GM23338 (cell line): ENCODE data around the gene PECR. TPM values are rescaled to one million over a fixed set of nuclear protein-coding genes. Genes with fewer than 3 reads are reported as not detected.

Experiments used
- ATAC-seq: fragments of 200-7000 bp; cut with Tn5 transposase; 3 replicates; pipeline ENCODE4 v1.9.1; 2020
- DNase-seq: peaks from one replicate; pipeline ENCODE4 v3.0.0-alpha.2; 2015; ENCODE audit warnings: low spot score
- H2AFZ ChIP-seq: fragments of 200-600 bp; sonication (generic); 2 replicates; pipeline ENCODE4 v1.8.0; 2016; ENCODE audit warnings: antibody characterized with exemption, mild to moderate bottlenecking, moderate library complexity
- H3F3A ChIP-seq: fragments of 200-600 bp; sonication (generic); replicated peaks from 2 replicates; pipeline ENCODE4 v1.8.0; 2017; ENCODE audit warnings: antibody characterized with exemption, mixed run types, low read depth
- H3K27ac ChIP-seq: fragments of 200-600 bp; sonication (generic); 2 replicates; pipeline ENCODE4 v1.6.1; 2016; ENCODE audit warnings: low read depth
- H3K27me3 ChIP-seq: fragments of 200-600 bp; sonication (generic); 2 replicates; pipeline ENCODE4 v1.8.0; 2016; ENCODE audit warnings: mild to moderate bottlenecking, mixed run types, moderate library complexity; ENCODE audit not compliant: insufficient read depth
- H3K36me3 ChIP-seq: fragments of 200-600 bp; sonication (generic); 2 replicates; pipeline ENCODE4 v1.8.0; 2016; ENCODE audit warnings: mild to moderate bottlenecking; ENCODE audit not compliant: insufficient read depth
- H3K4me1 ChIP-seq: fragments of 200-600 bp; sonication (generic); 2 replicates; pipeline ENCODE4 v1.8.0; 2016; ENCODE audit warnings: mild to moderate bottlenecking, moderate library complexity; ENCODE audit not compliant: insufficient read depth
- H3K4me2 ChIP-seq: fragments of 200-600 bp; sonication (generic); 2 replicates; pipeline ENCODE4 v1.7.1; 2017; ENCODE audit warnings: mixed run types
- H3K4me3 ChIP-seq: fragments of 200-600 bp; sonication (generic); 2 replicates; pipeline ENCODE4 v1.6.1; 2016; ENCODE audit warnings: mixed run types
- H3K79me2 ChIP-seq: fragments of 200-600 bp; sonication (generic); replicated peaks from 2 replicates; pipeline ENCODE4 v1.8.0; 2017; ENCODE audit warnings: mild to moderate bottlenecking; ENCODE audit not compliant: insufficient read depth
- H3K9me2 ChIP-seq: fragments of 200-600 bp; sonication (generic); 2 replicates; pipeline ENCODE4 v1.8.0; 2017; ENCODE audit not compliant: insufficient read depth
- H4K20me1 ChIP-seq: fragments of 200-600 bp; sonication (generic); replicated peaks from 2 replicates; pipeline ENCODE4 v1.8.0; 2017; ENCODE audit warnings: mild to moderate bottlenecking; ENCODE audit not compliant: insufficient read depth
- H3K27ac Mint-ChIP-seq: 2 replicates; pipeline ENCODE4 v1.8.0; 2020; ENCODE audit warnings: inconsistent platforms, mild to moderate bottlenecking, moderate library complexity, mixed read lengths
- H3K27me3 Mint-ChIP-seq: 3 replicates; pipeline ENCODE4 v1.8.0; 2022; ENCODE audit warnings: low read depth, mild to moderate bottlenecking, moderate library complexity, mixed read lengths, inconsistent platforms; ENCODE audit not compliant: insufficient read depth, poor library complexity
- H3K36me3 Mint-ChIP-seq: 3 replicates; pipeline ENCODE4 v1.8.0; 2021; ENCODE audit warnings: low read depth, mild to moderate bottlenecking, inconsistent platforms, moderate library complexity, mixed read lengths
- H3K4me1 Mint-ChIP-seq: 3 replicates; pipeline ENCODE4 v1.8.0; 2020; ENCODE audit warnings: mild to moderate bottlenecking, inconsistent platforms, mixed read lengths
- H3K4me3 Mint-ChIP-seq: 3 replicates; pipeline ENCODE4 v1.8.0; 2021; ENCODE audit warnings: moderate library complexity, mild to moderate bottlenecking, inconsistent platforms, mixed read lengths
- H3K9me3 Mint-ChIP-seq: 3 replicates; pipeline ENCODE4 v1.8.0; 2020; ENCODE audit warnings: moderate library complexity, mild to moderate bottlenecking, inconsistent platforms, mixed read lengths
- CREB1 ChIP-seq: fragments of 250-450 bp; sonication (Bioruptor Pico); IDR thresholded peaks from 2 replicates; pipeline ENCODE4 v1.5.0; 2020; ENCODE audit warnings: low read depth, mild to moderate bottlenecking, moderate library complexity
- CTCF ChIP-seq, 2 experiments: fragments of 200-600 bp in 1 of 2; sonication (generic) in 1 of 2; conservative IDR thresholded peaks; 2 replicates each; pipeline versions ENCODE4 v1.5.1 to v1.6.1; 2016 to 2017; ENCODE audit warnings: antibody characterized with exemption in 2 of 2, low read depth in 2 of 2, mild to moderate bottlenecking in 2 of 2, moderate library complexity in 1 of 2
- ETS1 ChIP-seq: IDR thresholded peaks from 2 replicates; pipeline ENCODE4 v1.6.1; 2016; ENCODE audit warnings: antibody characterized with exemption
- EZH2 ChIP-seq: fragments of 200-600 bp; sonication (generic); IDR thresholded peaks from one replicate; pipeline ENCODE4 v1.8.0; 2017; ENCODE audit warnings: antibody characterized with exemption, mild to moderate bottlenecking, low read depth; ENCODE audit not compliant: unreplicated experiment
- EZH2phosphoT487 ChIP-seq: fragments of 200-600 bp; sonication (generic); IDR thresholded peaks from one replicate; pipeline ENCODE4 v1.8.1; 2018; ENCODE audit warnings: antibody characterized with exemption; ENCODE audit not compliant: unreplicated experiment
- JUNB ChIP-seq: IDR thresholded peaks from one replicate; pipeline ENCODE4 v1.6.1; 2016; ENCODE audit warnings: antibody characterized with exemption; ENCODE audit not compliant: unreplicated experiment
- NANOG ChIP-seq: IDR thresholded peaks from 2 replicates; pipeline ENCODE4 v1.6.1; 2016; ENCODE audit warnings: antibody characterized with exemption, borderline replicate concordance
- POLR2AphosphoS5 ChIP-seq: IDR thresholded peaks from 2 replicates; pipeline ENCODE4 v1.6.1; 2016; ENCODE audit warnings: antibody characterized with exemption, low read depth
- REST ChIP-seq: IDR thresholded peaks from one replicate; pipeline ENCODE4 v1.6.1; 2018; ENCODE audit warnings: antibody characterized with exemption; ENCODE audit not compliant: unreplicated experiment
- STAT1 ChIP-seq: IDR thresholded peaks from one replicate; pipeline ENCODE4 v1.6.1; 2016; ENCODE audit warnings: antibody characterized with exemption; ENCODE audit not compliant: unreplicated experiment
- ZNF114 ChIP-seq: fragments of 250-450 bp; sonication (Bioruptor Pico); IDR thresholded peaks from 2 replicates; pipeline ENCODE4 v1.5.0; 2020; ENCODE audit warnings: mild to moderate bottlenecking, moderate library complexity
- ZNF331 ChIP-seq: fragments of 250-450 bp; sonication (Bioruptor Pico); IDR thresholded peaks from 2 replicates; pipeline ENCODE4 v1.5.0; 2020; ENCODE audit warnings: low read depth, mild to moderate bottlenecking, moderate library complexity
- ZNF462 ChIP-seq: fragments of 250-450 bp; sonication (Bioruptor Pico); IDR thresholded peaks from 2 replicates; pipeline ENCODE4 v1.5.0; 2020; ENCODE audit warnings: mild to moderate bottlenecking, moderate library complexity
- polyA plus RNA-seq: library from polyadenylated mRNA; unstranded; fragments of >200 nt; fragmentation: Nextera tagmentation; extraction: Ambion mirVana; gene quantifications from 2 replicates; pipeline ENCODE4 v1.2.1, GENCODE V29; 2016
- total RNA-seq: library from RNA; depleted of rRNA; stranded (reverse); fragments of >200 nt; shearing (Covaris generic); gene quantifications from 2 replicates; pipeline ENCODE4 v1.2.3, GENCODE V29; 2014

The PECR gene
- total and polyA plus RNA-seq, 2 experiments from 2014 or later, result 12.1 to 15.5 TPM

- no peak for TF ChIP-seq REST
- TF ChIP-seq ZNF462 (CRISPR knock-in tag), result no peak
- no peak for TF ChIP-seq ETS1
- TF ChIP-seq NANOG, result no peak
- no peak for TF ChIP-seq ZNF331 (CRISPR knock-in tag)
- TF ChIP-seq STAT1, result no peak
- TF ChIP-seq ZNF114 (CRISPR knock-in tag), result no peak
- TF ChIP-seq JUNB, result no peak
- no peak for TF ChIP-seq CTCF (conservative IDR thresholded peaks at IDR 0.05; ENCODE audit: low read depth in 2 of 2)
- TF ChIP-seq EZH2, result no peak
- TF ChIP-seq CREB1 (CRISPR knock-in tag), result no peak
- no peak for TF ChIP-seq POLR2AphosphoS5
- no peak for TF ChIP-seq EZH2phosphoT487
- H2AFZ ChIP-seq, result peak overlapping the region; percentile 88
- Mint-ChIP-seq H3K36me3 (peaks cover 31% of the 10 kb centered on the region), H3K27me3 (peaks cover 9% of the 10 kb centered on the region), H3K9me3 (no peaks in the 10 kb centered on the region), H3K4me1 (peaks cover 34% of the 10 kb centered on the region), H3K27ac (peak overlapping the region; percentile 89; the same call in 1 of the 2 replicates), H3K4me3 (peak overlapping the region; percentile 60)
- DNase-seq (no peak), ATAC-seq (no peak)
- peaks cover 19% of the 10 kb centered on the region for H3F3A ChIP-seq
- H3K9me2 ChIP-seq, result 0 out of 2 replicates have a peak, but pooled peaks cover 4% of the 10 kb centered on the region
- H3K4me3 ChIP-seq, result peak overlapping the region; percentile 15; the same call in 1 of the 2 replicates
- peaks cover 18% of the 10 kb centered on the region for H3K36me3 ChIP-seq
- peaks cover 31% of the 10 kb centered on the region for H3K79me2 ChIP-seq
- peaks cover 18% of the 10 kb centered on the region; the same call in 1 of the 2 replicates for H3K4me1 ChIP-seq
- peak overlapping the region; percentile 72 for H3K4me2 ChIP-seq
- H4K20me1 ChIP-seq, result no peaks in the 10 kb centered on the region; the same call in 1 of the 2 replicates
- no peaks in the 10 kb centered on the region for H3K27me3 ChIP-seq
- H3K27ac ChIP-seq, result peak overlapping the region; percentile 89; the same call in 1 of the 2 replicates
These were observed 25.7 kb upstream of the PECR start for GRCh38 chr2:216107320-216107719.
